HepG2 (cell line): ENCODE results near the gene PPAN. TPM values are rescaled to one million over a fixed set of nuclear protein-coding genes. Genes with fewer than 3 reads are reported as not detected.
A peak's percentile ranks its signal among the peaks of the same experiment; 100 is the strongest.

ENCODE experiments used
- ATAC-seq: fragments of 200-7000 bp; cut with Tn5 transposase; 3 replicates; pipeline ENCODE4 v1.9.1; 2020; ENCODE audit warnings: mild to moderate bottlenecking, moderate library complexity
- BruUV-seq: library from RNA; stranded (reverse); fragments of 400-500 nt; replicated peaks from 2 replicates; lab custom pipeline; 2021; lab: Mats Ljungman, UMichigan
- CTCF ChIA-PET: fragments of 300-600 bp; formaldehyde crosslinking; extraction: SDS; loops from one replicate; lab custom pipeline; 2021; ENCODE audit warnings: low total read pairs, inconsistent platforms, low intra/inter-chr PET ratio; lab: Yijun Ruan, JAX
- POLR2A ChIA-PET: fragments of 350-600 bp; sonication (Branson Sonifier 250); formaldehyde crosslinking; loops from one replicate; lab custom pipeline; 2020; ENCODE audit warnings: antibody characterized with exemption, inconsistent platforms; lab: Yijun Ruan, JAX
- DNase-seq: peaks from one replicate; pipeline ENCODE4 v3.0.0-alpha.2; 2015; ENCODE audit warnings: low spot score
- FAIRE-seq: peaks from 3 replicates; lab custom pipeline; 2011; peaks lifted over from hg19 to GRCh38; lab: Jason Lieb, UNC
- H2AFZ ChIP-seq: one replicate; pipeline ENCODE4 v1.6.1; 2011; ENCODE audit warnings: low read length, inconsistent platforms
- H3K27ac ChIP-seq: fragments of 300-600 bp; 3 replicates; pipeline ENCODE4 v1.8.0; 2011; ENCODE audit warnings: mixed run types, mild to moderate bottlenecking, mixed read lengths, low read length, inconsistent platforms; ENCODE audit not compliant: insufficient read depth; ENCODE audit errors: extremely low read length
- H3K27me3 ChIP-seq, 2 experiments: fragments of 200-600 bp in 1 of 2; 2 replicates in 1 of 2; 3 replicates in 1 of 2; pipeline versions ENCODE4 v1.6.0 to v1.8.0; 2011; ENCODE audit warnings: low read length in 2 of 2, mild to moderate bottlenecking in 2 of 2, moderate library complexity in 2 of 2, inconsistent platforms in 1 of 2; ENCODE audit not compliant: insufficient read depth in 2 of 2, control insufficient read depth in 1 of 2
- H3K36me3 ChIP-seq, 2 experiments: fragments of 200-600 bp in 1 of 2; replicated peaks in 1 of 2; 2 replicates in 1 of 2; 3 replicates in 1 of 2; pipeline versions ENCODE4 v1.5.1 to v1.8.0; 2011; ENCODE audit warnings: low read length in 2 of 2, inconsistent platforms in 1 of 2; ENCODE audit not compliant: insufficient read depth in 2 of 2, control insufficient read depth in 1 of 2
- H3K4me1 ChIP-seq: 2 replicates; pipeline ENCODE4 v1.5.1; 2012; ENCODE audit warnings: low read length, inconsistent platforms; ENCODE audit not compliant: insufficient read depth
- H3K4me2 ChIP-seq: 2 replicates; pipeline ENCODE4 v1.6.0; 2011; ENCODE audit warnings: low read depth, low read length, inconsistent platforms
- H3K4me3 ChIP-seq, 3 experiments: fragments of 200-600 bp in 1 of 3; sonication (generic), shearing (Covaris generic) in 1 of 3; replicated peaks in 1 of 3; 2 replicates each; pipeline ENCODE4 v1.5.1; 2011 to 2016; ENCODE audit warnings: low read length in 3 of 3, inconsistent platforms in 2 of 3, low read depth in 2 of 3, mild to moderate bottlenecking in 2 of 3, control low read depth in 1 of 3, mixed read lengths in 1 of 3; ENCODE audit not compliant: insufficient read depth in 1 of 3
- H3K79me2 ChIP-seq: one replicate; pipeline ENCODE4 v1.6.1; 2011; ENCODE audit warnings: low read length, inconsistent platforms; ENCODE audit not compliant: insufficient read depth
- H3K9ac ChIP-seq: 2 replicates; pipeline ENCODE4 v1.6.0; 2011; ENCODE audit warnings: mild to moderate bottlenecking, low read depth, low read length, inconsistent platforms; ENCODE audit not compliant: insufficient read depth
- H3K9me3 ChIP-seq: 2 replicates; pipeline ENCODE4 v1.5.1; 2012; ENCODE audit warnings: mild to moderate bottlenecking, low read length
- H4K20me1 ChIP-seq: 2 replicates; pipeline ENCODE4 v1.6.0; 2011; ENCODE audit warnings: inconsistent platforms, mild to moderate bottlenecking, low read length, moderate library complexity; ENCODE audit not compliant: insufficient read depth
- BCLAF1 ChIP-seq: fragments of 450-650 bp; IDR thresholded peaks from 2 replicates; pipeline ENCODE4 v1.6.1; 2017; ENCODE audit warnings: mild to moderate bottlenecking
- MIER2 ChIP-seq: IDR thresholded peaks from 2 replicates; pipeline ENCODE4 v1.6.1; 2016; ENCODE audit warnings: missing biosample characterization, missing genetic modification reagents
- NAIF1 ChIP-seq: sonication (generic); formaldehyde crosslinking; IDR thresholded peaks from 2 replicates; pipeline ENCODE4 v1.5.0; 2020; ENCODE audit warnings: mild to moderate bottlenecking, missing genetic modification reagents, borderline replicate concordance
- PHF5A ChIP-seq: IDR thresholded peaks from one replicate; pipeline ENCODE4 v1.6.1; 2018; ENCODE audit warnings: low read depth, missing genetic modification reagents; ENCODE audit not compliant: unreplicated experiment
- ZNF121 ChIP-seq: sonication (generic); formaldehyde crosslinking; IDR thresholded peaks from 2 replicates; pipeline ENCODE4 v1.5.0; 2020; ENCODE audit warnings: mild to moderate bottlenecking, missing genetic modification reagents
- ZNF138 ChIP-seq: sonication (generic); formaldehyde crosslinking; IDR thresholded peaks from 2 replicates; pipeline ENCODE4 v1.5.0; 2020; ENCODE audit warnings: mild to moderate bottlenecking, low read depth, missing genetic modification reagents
- ZNF382 ChIP-seq: sonication (generic); formaldehyde crosslinking; IDR thresholded peaks from 2 replicates; pipeline ENCODE4 v1.5.0; 2020; ENCODE audit warnings: missing genetic modification reagents, mild to moderate bottlenecking, borderline replicate concordance
- WGBS: methylation state at CpG from one replicate; pipeline ENCODE4 v1.1.6; 2017; ENCODE audit warnings: low lambda C conversion rate; 5-methylcytosine and 5-hydroxymethylcytosine counted together
- in situ Hi-C: cut with HindIII; loops from 2 replicates; pipeline ENCODE4 v1.10.0; 2017; ENCODE audit warnings: low pct_unique_long_range_greater_than_20kb; ENCODE audit not compliant: extremely low pct_ligation_motif_present
- intact Hi-C: fragments of 100-400 bp; cut with micrococcal nuclease; formaldehyde crosslinking; loops from one replicate; pipeline ENCODE4 v1.10.0; 2022; ENCODE audit not compliant: unreplicated experiment
- polyA plus RNA-seq, 8 experiments: library from polyadenylated mRNA; depleted of rRNA in 3 of 8; stranded (reverse) in 7 of 8; unstranded in 1 of 8; fragments of >200 nt; fragmentation: Illumina TruSeq in 4 of 8; extraction: Trizol in 4 of 8; gene quantifications; 2 replicates each; pipeline versions ENCODE4 v1.2.1 to v1.2.3, GENCODE V29; 2011 to 2016; ENCODE audit warnings: low read depth in 4 of 8, missing spikeins in 1 of 8, mixed read lengths in 1 of 8; ENCODE audit not compliant: insufficient read depth in 1 of 8
- total RNA-seq, 5 experiments: library from RNA; depleted of rRNA; stranded (reverse); fragments of >200 nt; fragmentation: Illumina TruSeq; extraction: Trizol; gene quantifications; 2 replicates each; pipeline ENCODE4 v1.2.3, GENCODE V29; 2016; ENCODE audit warnings: low read depth in 1 of 5

PPAN gene
- total and polyA plus RNA-seq, 2 of the 13 experiments (the other 11 are each of a cell fraction or from before 2014, with no cell fraction given) = 36.2 to 41.9 TPM

GRCh38 chr19:10084803-10085202 lies 21.4 kb upstream of the PPAN start:
- TF ChIP-seq NAIF1 (CRISPR knock-in tag) (no peak), ZNF382 (no peak), PHF5A (no peak), BCLAF1 (no peak), MIER2 (no peak), ZNF121 (CRISPR knock-in tag) (0 out of 2 replicates have a peak, but pooled peaks have one; percentile 21), ZNF138 (CRISPR knock-in tag) (no peak)
- Histone ChIP-seq H3K4me2 (no peak overlapping the region), H3K4me3 (no peak overlapping the region), H3K79me2 (no peaks in the 10 kb centered on the region), H3K9ac (no peak overlapping the region), H2AFZ (no peak overlapping the region), H4K20me1 (no peaks in the 10 kb centered on the region), H3K27ac (no peak overlapping the region), H3K9me3 (no peaks in the 10 kb centered on the region), H3K36me3 (0 out of 5 replicates have a peak, but pooled peaks cover 0 to 4% of the 10 kb centered on the region in 2 experiments), H3K27me3 (no peaks in the 10 kb centered on the region), H3K4me1 (peaks cover 25% of the 10 kb centered on the region)
- ChIA-PET POLR2A (no interaction called here), CTCF (no interaction called here)
- 24% methylated on average over 3 of the region's 3 CpGs for WGBS
- FAIRE-seq (no peak), ATAC-seq (no peak), DNase-seq (no peak)
- intact Hi-C loops (no loop called here), in situ Hi-C loops (no loop called here)
- no TSS peak for BruUV-seq
